Stimulated activated effector memory CD8-positive, alpha-beta T cell treated with anti-CD3 and anti-CD28 coated beads, Interleukin-12 subunit alpha, Interleukin-12 subunit beta, amount 100 ng/mL, for 72 hours (primary cell): ENCODE results near the gene CBLB.

Experiments used
- ATAC-seq: fragments of 150-1000 bp; cut with Tn5 transposase; 2 replicates; pipeline ENCODE4 v1.10.0; 2021
- DNase-seq, 2 donors: peaks; one replicate each; pipeline ENCODE4 v3.0.0; 2021 to 2022; ENCODE audit warnings: low spot score in 2 of 2
- H3K27ac Mint-ChIP-seq: one replicate; pipeline ENCODE4 v1.8.0; 2022; ENCODE audit warnings: mild to moderate bottlenecking, mixed read lengths
- H3K36me3 Mint-ChIP-seq: one replicate; pipeline ENCODE4 v1.8.0; 2022; ENCODE audit warnings: mild to moderate bottlenecking, mixed read lengths
- H3K4me1 Mint-ChIP-seq: one replicate; pipeline ENCODE4 v1.8.0; 2022; ENCODE audit warnings: mixed read lengths
- H3K4me3 Mint-ChIP-seq: one replicate; pipeline ENCODE4 v1.8.0; 2022; ENCODE audit warnings: mild to moderate bottlenecking, mixed read lengths
- H3K9me3 Mint-ChIP-seq: one replicate; pipeline ENCODE4 v1.8.0; 2022; ENCODE audit warnings: mixed read lengths

The CBLB gene

DNA sequence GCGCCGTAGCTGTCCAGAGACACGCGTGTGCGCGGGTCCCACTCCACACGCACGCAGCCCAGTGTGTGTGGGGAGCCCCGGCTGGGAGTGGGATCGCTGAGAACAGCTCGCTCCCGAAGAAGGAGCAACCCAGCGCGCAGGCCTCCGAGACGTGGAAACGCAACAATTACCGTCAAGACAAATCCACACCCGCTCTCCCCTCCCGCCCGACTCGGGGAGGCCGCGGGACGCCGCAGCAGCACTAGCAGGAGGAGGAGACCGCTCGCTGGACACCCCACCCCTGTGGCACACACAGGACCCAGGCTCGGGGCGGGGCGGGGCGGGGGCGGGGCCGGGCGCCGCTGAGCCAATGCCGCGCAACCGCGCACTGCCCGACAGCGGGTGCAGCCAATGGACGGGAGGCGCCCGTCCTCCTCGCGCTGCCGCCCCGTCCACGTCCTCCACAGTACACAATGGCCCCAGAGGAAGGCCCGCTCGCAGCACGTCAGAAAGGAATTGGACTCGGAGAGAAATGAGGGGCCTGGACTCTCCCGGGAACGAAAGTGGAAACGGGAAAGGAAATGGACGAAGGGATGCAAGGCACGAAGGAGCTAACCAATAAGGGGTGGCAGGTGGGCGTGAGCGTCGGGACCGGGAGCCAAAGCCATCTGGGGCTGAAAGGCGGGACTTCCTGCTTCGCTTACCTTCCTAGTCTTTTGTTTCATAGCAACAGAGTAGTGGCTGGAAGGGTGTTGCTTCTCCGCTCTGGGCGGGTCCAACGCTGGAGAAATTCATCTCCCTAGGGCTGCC is at the start of gene CBLB:
Gene CBLB, minus strand, starts transcription at position 271 of the 789 bp plus-strand sequence. CDS start 1,435 bp downstream, outside the sequence.
- Mint-ChIP-seq H3K9me3 (no peaks in the 10 kb centered on the region), H3K4me1 (peaks cover 29% of the 10 kb centered on the region), H3K4me3 (no peak within 1 kb of the TSS), H3K27ac (peak within 1 kb of the TSS; percentile 96), H3K36me3 (no peaks in the 10 kb centered on the region)
- DNase-seq, result peak; percentile 75 to 94
- ATAC-seq, result peak; percentile 93

DNA sequence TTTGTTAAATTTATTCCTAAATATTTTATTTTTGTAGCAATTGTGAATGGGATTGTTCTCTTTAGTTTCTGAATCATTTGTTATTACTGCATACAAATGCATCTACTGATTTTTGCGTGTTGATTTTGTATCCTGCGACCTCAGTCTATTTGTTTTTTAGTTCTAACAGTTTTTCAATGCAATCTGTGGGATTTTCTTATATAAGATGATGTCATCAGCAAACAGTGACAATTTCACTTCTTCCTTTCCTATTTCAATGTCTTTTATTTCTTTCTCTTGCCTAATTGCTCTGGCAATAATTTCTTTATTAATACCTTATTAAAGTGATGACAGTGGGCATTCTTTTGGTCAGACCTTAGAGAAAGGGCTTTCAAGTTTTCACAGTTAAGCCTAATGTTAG is 48.0 kb upstream of the CBLB start:
- Mint-ChIP-seq H3K4me3 (no peak overlapping the region), H3K9me3 (peaks cover 16% of the 10 kb centered on the region), H3K27ac (no peak overlapping the region), H3K36me3 (no peaks in the 10 kb centered on the region), H3K4me1 (peaks cover 6% of the 10 kb centered on the region)
- no peak for ATAC-seq
- DNase-seq, result no peak

DNA sequence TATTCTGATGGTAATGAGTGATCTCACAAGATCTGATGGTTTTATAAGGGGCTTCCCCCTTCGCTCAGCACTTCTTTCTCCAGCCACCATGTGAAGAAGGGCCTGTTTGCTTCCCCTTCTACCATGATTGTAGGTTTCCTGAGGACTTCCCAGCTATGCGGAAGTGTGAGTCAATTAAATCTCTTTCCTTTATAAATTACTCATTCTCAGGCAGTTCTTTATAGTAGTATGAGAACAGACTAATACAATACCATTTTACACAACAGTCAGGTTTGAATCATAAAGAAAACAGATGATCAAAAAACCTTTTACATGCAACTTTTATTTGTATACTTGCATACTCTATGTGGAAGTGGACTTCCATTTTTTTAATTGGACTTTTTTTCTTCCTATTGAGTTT is 46.7 kb upstream of the CBLB start:
- no peak for DNase-seq
- H3K9me3 Mint-ChIP-seq, result peaks cover 11% of the 10 kb centered on the region
- no peaks in the 10 kb centered on the region for H3K36me3 Mint-ChIP-seq
- no peak overlapping the region for H3K4me3 Mint-ChIP-seq
- H3K4me1 Mint-ChIP-seq, result peaks cover 2% of the 10 kb centered on the region
- no peak overlapping the region for H3K27ac Mint-ChIP-seq
- no peak for ATAC-seq

DNA sequence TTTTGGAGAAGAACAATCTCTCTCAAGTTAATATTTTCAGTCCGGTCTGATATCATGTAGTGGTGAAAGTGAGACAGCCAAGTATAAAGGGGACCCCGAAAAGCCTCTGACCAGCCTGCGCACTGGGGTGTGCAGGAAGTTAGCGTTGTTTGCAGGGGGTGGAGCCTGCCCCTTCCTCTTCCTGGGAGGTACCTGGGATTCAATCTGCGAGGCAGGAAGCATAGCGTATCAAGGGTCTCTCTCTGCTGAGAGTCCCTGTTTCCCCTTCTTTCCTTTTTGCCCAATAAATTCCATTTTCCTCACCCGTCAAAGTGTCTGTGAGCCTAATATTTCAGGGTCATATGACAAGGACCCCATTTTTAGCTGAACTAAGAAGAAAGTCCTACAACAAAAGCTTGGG is 44.8 kb upstream of the CBLB start:
- no peak for DNase-seq
- H3K9me3 Mint-ChIP-seq, result peaks cover 6% of the 10 kb centered on the region
- H3K4me3 Mint-ChIP-seq, result no peak overlapping the region
- ATAC-seq, result no peak
- H3K4me1 Mint-ChIP-seq, result no peaks in the 10 kb centered on the region
- H3K27ac Mint-ChIP-seq, result no peak overlapping the region
- no peaks in the 10 kb centered on the region for H3K36me3 Mint-ChIP-seq

DNA sequence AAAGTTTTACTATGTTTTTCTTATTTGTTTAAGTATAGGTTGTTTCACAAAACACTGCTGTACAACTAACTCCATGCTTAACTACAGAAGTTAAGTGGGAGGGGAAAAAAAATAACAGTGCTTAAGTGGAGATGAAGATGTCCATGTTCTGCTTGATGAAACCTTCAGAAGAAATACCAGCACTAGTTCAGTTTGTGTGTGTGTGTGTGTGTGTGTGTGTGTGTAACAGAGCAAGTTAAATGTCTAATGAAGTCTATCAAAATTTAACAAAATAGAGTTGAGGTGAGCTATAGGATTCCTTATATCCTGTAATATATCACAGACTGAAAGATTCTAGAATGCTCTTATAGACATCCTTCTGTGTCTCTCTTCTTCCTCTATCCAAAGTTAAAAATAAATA is 44.1 kb upstream of the CBLB start:
- Mint-ChIP-seq H3K9me3 (peaks cover 6% of the 10 kb centered on the region), H3K27ac (no peak overlapping the region), H3K36me3 (no peaks in the 10 kb centered on the region), H3K4me3 (no peak overlapping the region), H3K4me1 (no peaks in the 10 kb centered on the region)
- ATAC-seq (no peak), DNase-seq (no peak)

DNA sequence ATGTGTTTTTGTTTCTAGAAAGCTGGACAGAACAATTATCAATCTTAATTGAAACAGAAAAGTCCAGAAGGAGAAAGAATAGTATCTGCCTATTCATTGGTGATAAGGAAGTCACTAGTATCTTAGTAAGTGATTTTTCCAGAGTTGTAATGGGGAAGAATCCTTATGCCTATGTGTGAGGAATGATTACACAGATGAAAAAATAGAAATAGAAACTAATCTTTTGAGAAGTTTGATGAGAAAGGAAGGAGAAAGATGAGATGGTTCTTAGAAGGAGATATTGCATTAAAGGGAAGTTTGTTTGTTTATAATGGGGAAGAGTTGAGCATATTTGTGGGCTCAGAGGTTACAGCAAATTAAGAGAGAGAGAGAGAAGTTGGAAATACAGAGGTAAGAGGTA is 42.7 kb upstream of the CBLB start:
- peaks cover 6% of the 10 kb centered on the region for H3K9me3 Mint-ChIP-seq
- H3K36me3 Mint-ChIP-seq, result no peaks in the 10 kb centered on the region
- DNase-seq (no peak), ATAC-seq (no peak)
- H3K4me1 Mint-ChIP-seq, result no peaks in the 10 kb centered on the region
- no peak overlapping the region for H3K4me3 Mint-ChIP-seq
- no peak overlapping the region for H3K27ac Mint-ChIP-seq

DNA sequence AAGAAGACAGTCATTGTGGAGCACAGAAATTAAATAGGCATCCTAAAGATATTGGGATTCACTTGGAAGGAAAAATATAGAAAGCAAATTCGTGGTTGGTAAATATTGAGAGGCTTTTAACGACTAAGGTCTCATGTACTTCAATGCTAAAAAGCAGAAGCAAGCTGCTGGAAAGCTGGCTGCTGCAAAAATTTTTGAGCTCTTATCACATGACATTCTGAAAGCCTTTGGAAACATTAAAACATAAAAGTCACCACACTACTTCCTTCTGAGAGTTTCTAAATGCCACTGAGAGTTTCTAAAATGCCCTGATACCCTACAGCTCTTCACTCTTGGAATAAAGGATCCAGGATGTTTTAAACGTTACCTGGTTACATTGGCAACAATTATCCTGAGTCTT is 39.0 kb upstream of the CBLB start:
- no peaks in the 10 kb centered on the region for H3K9me3 Mint-ChIP-seq
- no peak for DNase-seq
- no peaks in the 10 kb centered on the region for H3K4me1 Mint-ChIP-seq
- H3K36me3 Mint-ChIP-seq, result no peaks in the 10 kb centered on the region
- no peak overlapping the region for H3K4me3 Mint-ChIP-seq
- H3K27ac Mint-ChIP-seq, result no peak overlapping the region
- ATAC-seq, result no peak

DNA sequence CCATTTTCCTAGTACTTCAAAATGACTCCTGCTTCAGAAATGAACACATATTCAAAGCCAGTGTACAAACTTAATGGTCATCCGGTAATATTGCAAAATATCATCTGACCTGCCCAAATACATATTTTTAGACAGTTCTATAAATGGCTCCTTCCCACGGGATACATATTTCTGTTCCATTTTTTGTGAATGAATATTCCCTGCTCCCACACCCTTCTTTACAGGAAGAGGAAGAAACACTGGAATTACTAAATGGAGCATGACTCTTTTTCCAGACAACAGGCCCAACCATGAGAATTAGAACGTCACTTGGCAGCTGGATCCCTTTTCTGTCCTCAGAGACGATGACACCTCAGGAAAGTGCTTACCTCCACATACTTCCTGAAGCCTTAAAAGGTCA is 38.0 kb upstream of the CBLB start:
- DNase-seq, result no peak

DNA sequence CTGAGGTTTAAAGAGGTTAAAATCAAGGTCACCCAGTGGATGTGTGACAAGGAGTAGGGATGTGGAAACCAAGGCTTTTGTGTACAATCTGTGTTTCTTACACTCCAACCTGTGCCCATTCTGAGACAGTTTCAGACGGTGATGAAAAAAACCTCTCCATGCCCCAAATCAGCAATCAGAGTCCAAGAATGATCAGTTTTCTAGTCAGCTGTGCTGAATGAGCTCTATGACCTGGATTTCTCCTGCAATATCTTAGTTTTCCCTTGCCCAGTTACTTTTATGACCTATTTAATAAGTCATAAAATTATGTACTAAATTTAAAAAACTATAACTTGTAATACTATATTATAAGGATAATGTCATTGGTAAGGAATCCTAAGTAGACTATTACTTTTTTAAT is 37.5 kb upstream of the CBLB start:
- no peaks in the 10 kb centered on the region for H3K4me1 Mint-ChIP-seq
- H3K36me3 Mint-ChIP-seq, result no peaks in the 10 kb centered on the region
- DNase-seq, result no peak

More for the DNA sequence above, 38.0 kb upstream of the CBLB start:
- Mint-ChIP-seq H3K4me1 (no peaks in the 10 kb centered on the region), H3K36me3 (no peaks in the 10 kb centered on the region), H3K27ac (no peak overlapping the region), H3K9me3 (no peaks in the 10 kb centered on the region), H3K4me3 (no peak overlapping the region)
- no peak for ATAC-seq

DNA sequence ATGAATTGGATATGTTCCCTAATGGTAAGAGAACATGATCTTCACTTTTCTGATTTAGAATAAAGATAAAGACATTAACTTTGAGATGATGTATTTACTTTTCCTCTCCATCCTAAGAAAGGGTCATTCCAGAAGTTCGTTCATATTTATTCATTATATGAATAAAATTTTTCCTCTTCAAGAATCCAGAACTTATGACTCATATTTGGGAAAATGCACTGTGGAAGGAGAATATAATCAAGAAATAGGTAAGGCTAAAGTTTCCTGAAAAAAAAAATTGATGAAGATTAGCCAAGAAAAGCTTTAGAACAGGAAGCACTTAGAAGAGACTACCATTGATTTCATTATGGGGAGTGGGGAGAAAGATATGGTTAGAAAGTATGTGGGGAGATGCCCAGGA is 36.5 kb upstream of the CBLB start:
- no peak for DNase-seq
- Mint-ChIP-seq H3K27ac (no peak overlapping the region), H3K36me3 (no peaks in the 10 kb centered on the region), H3K9me3 (no peaks in the 10 kb centered on the region), H3K4me3 (no peak overlapping the region), H3K4me1 (no peaks in the 10 kb centered on the region)
- no peak for ATAC-seq

More for the DNA sequence above, 37.5 kb upstream of the CBLB start:
- Mint-ChIP-seq H3K9me3 (no peaks in the 10 kb centered on the region), H3K27ac (no peak overlapping the region), H3K4me3 (no peak overlapping the region)
- no peak for ATAC-seq

DNA sequence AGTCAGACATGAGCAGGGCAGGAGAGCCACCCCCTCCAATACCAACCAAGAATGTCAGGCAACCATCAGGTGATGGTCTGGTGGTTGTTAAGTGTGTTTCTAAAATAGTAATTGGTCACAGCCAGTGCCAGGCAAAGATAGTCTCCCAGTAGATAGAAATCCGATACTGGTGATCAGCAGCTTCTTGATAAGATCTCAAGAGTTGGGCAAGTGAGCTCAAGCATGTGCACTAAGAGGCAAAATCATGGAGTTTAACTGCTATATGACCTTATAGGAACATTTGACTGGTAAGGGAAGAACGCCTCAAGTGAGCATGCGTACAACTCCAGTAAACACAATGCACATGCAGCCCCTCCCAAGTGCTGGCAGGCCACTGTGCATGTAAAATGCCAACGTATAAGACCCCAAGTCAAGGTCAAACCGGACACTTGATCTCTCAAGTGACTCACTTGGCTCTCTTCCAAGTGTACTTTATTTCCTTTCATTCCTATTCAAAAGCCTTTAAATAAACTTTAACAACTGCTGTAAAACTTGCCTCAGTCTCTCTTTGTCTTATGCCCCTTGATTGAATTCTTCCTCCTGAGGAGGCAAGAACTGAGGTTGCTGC is 36.0 kb upstream of the CBLB start:
- H3K4me1 Mint-ChIP-seq, result no peaks in the 10 kb centered on the region
- no peaks in the 10 kb centered on the region for H3K9me3 Mint-ChIP-seq
- no peaks in the 10 kb centered on the region for H3K36me3 Mint-ChIP-seq
- DNase-seq (no peak), ATAC-seq (no peak)
- no peak overlapping the region for H3K27ac Mint-ChIP-seq
- H3K4me3 Mint-ChIP-seq, result no peak overlapping the region

DNA sequence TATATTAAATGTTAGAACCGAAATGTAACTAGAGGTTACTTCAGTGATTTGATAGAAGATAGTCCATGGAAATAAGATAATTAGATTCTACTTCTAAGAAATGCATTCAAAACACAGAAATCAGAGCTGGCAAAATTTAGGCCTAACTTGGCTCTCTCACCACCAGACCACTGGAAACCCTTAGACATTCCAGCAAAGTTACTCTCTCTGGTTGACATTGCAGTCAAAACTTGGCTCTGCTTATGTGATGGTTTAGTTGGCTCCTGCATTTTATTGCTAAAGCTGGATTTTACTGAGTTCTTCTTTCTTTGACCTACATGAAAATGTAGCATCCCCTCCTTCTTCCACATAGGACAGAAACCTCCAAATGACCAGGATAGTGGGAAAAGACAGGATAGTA is 35.4 kb upstream of the CBLB start:
- DNase-seq (no peak), ATAC-seq (no peak)
- Mint-ChIP-seq H3K4me1 (no peaks in the 10 kb centered on the region), H3K36me3 (no peaks in the 10 kb centered on the region), H3K4me3 (no peak overlapping the region), H3K27ac (no peak overlapping the region), H3K9me3 (no peaks in the 10 kb centered on the region)

DNA sequence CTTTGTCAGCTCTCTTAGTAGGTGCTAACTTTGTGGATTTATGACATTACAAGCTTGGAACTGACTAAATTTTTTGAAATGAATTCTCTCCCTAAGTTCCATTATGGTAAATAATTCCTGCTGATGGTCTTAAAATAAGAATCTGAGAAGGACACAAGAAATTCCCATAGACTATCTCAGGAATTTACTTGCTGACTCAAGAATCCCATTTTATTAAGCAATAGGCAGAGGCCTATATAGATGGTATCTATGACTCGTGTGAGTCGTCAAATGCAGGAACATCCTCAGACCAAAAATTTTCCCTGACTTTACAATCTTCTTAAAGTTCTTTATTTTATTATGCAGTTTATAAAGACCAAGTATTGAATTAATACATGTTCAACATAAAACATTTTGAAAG is 30.7 kb upstream of the CBLB start:
- ATAC-seq (no peak), DNase-seq (no peak)
- Mint-ChIP-seq H3K27ac (no peak overlapping the region), H3K9me3 (no peaks in the 10 kb centered on the region), H3K36me3 (no peaks in the 10 kb centered on the region), H3K4me1 (no peaks in the 10 kb centered on the region), H3K4me3 (no peak overlapping the region)

DNA sequence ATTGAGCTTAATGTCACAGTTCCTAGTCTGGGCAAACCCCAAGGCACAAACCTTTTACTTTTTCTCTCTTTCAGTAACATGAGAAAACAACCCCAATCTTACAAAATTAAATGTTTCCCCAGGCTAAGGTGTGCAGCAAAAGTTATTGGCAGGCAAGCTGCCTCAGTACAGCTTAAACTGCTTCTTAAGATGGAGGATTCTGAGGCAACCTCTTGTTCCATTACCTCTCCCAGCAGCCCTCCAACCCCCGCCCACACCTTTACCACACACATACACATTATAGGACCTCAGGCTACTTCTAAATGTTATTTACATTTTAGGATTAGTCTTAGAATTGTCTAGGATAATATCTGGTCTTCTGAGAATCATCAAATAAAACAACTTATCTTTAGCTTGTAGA is 22.3 kb upstream of the CBLB start:
- peaks cover 9% of the 10 kb centered on the region for H3K4me1 Mint-ChIP-seq
- no peak overlapping the region for H3K4me3 Mint-ChIP-seq
- H3K9me3 Mint-ChIP-seq, result no peaks in the 10 kb centered on the region
- H3K36me3 Mint-ChIP-seq, result no peaks in the 10 kb centered on the region
- DNase-seq, result no peak
- no peak for ATAC-seq
- peak overlapping the region; percentile 49 for H3K27ac Mint-ChIP-seq

DNA sequence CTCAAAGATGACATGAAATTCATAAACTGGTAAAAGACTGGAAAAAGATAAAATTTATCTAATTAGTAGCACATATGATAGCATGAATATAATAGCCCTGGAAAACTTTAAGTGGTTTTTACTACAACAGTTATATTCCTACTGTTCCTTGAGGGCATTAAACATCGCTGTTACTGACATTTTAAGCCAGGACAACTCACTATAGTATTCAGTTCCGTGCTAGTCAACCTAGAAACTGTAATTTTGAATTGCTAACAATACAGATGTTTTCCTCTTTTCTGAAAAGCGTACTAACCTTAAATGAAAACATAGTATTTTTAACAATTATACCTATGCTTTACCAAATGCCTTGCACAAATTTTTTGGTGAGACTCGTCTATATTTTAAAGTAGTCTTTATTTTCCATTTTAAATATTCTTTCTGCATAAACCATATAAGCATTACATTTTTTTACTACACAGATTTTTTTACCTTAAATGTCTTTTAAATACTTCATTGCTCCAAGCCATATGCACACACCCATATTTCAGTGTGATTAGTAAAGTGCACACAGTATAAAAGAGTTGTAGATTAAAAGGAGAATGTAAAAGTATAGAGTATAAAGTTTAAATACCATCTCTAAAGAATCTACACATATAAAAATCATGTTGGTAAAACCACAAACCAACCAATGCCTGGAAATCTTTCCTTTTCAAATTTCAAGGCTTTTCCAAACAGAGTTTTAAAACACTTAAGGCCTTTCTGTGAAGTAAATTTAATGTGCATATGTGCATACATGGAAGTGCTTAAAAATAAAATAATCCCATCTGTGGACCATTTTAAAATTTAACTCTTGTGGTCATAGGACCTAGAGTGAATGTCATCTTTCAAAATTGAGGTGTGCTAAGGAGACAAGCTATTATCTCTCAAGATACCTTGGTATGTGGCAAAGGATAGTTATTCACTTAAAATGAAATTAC is 20.1 kb upstream of the CBLB start:
- no peak overlapping the region for H3K27ac Mint-ChIP-seq
- no peaks in the 10 kb centered on the region for H3K9me3 Mint-ChIP-seq
- DNase-seq (no peak), ATAC-seq (no peak)
- H3K4me3 Mint-ChIP-seq, result no peak overlapping the region
- peaks cover 12% of the 10 kb centered on the region for H3K4me1 Mint-ChIP-seq
- no peaks in the 10 kb centered on the region for H3K36me3 Mint-ChIP-seq
